ENCODE measurements around the gene MISP. TPM values are rescaled to one million over a fixed set of nuclear protein-coding genes. Genes with fewer than 3 reads are reported as not detected.

MISP gene
- total and polyA plus RNA-seq, 2 experiments from 2014 or later, result 43.7 to 50.9 TPM

- Histone ChIP-seq H3K4me3 (no peak overlapping the region), H2AFZ (no peak overlapping the region), H3K4me1 (ENCODE audit: insufficient read depth) (peaks cover 16% of the 10 kb centered on the region), H3K9me3 (ENCODE audit: low read depth) (no peaks in the 10 kb centered on the region), H3K36me3 (replicated peaks; ENCODE audit: insufficient read depth, low read depth) (no peaks in the 10 kb centered on the region), H3K79me2 (peaks cover 1% of the 10 kb centered on the region), H3K27me3 (no peaks in the 10 kb centered on the region), H3K27ac (no peak overlapping the region), H3K4me2 (no peak overlapping the region), H4K20me1 (ENCODE audit: insufficient read depth, poor library complexity, severe bottlenecking) (no peaks in the 10 kb centered on the region), H3K9me2 (replicated peaks; ENCODE audit: insufficient read depth) (no peaks in the 10 kb centered on the region)
- TF ChIP-seq EZH2 (IDR thresholded peaks at IDR 0.05; ENCODE audit: borderline replicate concordance) (no peak), CTCF (IDR thresholded peaks at IDR 0.05; ENCODE audit: poor library complexity) (no peak), EZH2phosphoT487 (IDR thresholded peaks at IDR 0.05; ENCODE audit: low read depth, severe bottlenecking, unreplicated experiment) (no peak)
- DNase-seq (ENCODE audit: low spot score), result no peak
- WGBS (ENCODE audit: low lambda C conversion rate, missing lambda C conversion rate), result 93% methylated on average over 25 of the region's 26 CpGs
These were observed 40.2 kb downstream of the MISP start for GRCh38 chr19:791007-791566.

DNA sequence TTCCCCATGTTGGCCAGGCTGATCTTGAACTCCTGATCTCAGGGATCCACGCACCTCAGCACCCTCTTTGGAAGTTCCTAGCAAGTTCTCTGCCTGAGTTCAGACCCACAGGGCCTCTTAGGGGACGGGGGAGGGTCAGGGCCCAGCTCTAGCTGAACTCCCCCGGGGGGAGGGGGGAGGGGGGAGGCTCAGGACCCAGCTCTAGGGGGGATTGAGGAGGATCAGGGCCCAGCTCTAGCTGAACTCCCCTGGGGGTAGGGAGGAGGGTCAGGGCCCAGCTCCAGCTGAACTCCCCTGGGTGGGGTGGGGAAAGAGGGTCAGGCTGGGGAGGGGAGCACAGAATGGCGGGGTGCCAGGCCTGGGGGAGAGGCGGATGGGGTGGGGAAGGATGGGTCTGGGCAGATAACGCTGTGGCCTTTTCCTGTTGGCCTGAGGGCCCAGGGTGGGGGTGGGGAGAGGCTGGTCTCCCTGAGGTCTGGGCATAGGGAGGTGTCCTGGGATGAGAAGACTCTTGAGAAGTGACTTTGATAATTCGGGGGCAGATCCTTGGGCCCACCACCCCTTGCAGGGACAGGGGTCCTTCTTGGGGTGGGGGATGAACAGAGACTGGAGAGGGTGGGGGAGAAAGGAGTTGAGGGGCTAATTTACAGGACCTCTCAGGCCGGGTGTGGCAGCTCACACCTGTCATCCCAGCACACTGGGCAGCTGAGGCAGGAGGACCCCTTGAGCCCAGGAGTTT, 40.8 kb downstream of the MISP start:
- TF ChIP-seq EZH2 (IDR thresholded peaks at IDR 0.05; ENCODE audit: borderline replicate concordance) (no peak), CTCF (IDR thresholded peaks at IDR 0.05; ENCODE audit: poor library complexity) (no peak), EZH2phosphoT487 (IDR thresholded peaks at IDR 0.05; ENCODE audit: low read depth, severe bottlenecking, unreplicated experiment) (no peak)

GRCh38 chr19:792306-792885, 41.5 kb downstream of the MISP start:
- no peaks in the 10 kb centered on the region for H3K36me3 ChIP-seq (replicated peaks; ENCODE audit: insufficient read depth, low read depth)
- TF ChIP-seq EZH2 (IDR thresholded peaks at IDR 0.05; ENCODE audit: borderline replicate concordance), result no peak
- no peak for TF ChIP-seq EZH2phosphoT487 (IDR thresholded peaks at IDR 0.05; ENCODE audit: low read depth, severe bottlenecking, unreplicated experiment)
- H3K4me2 ChIP-seq, result no peak overlapping the region
- H2AFZ ChIP-seq, result no peak overlapping the region
- no peaks in the 10 kb centered on the region for H4K20me1 ChIP-seq (ENCODE audit: insufficient read depth, poor library complexity, severe bottlenecking)
- no peak for DNase-seq (ENCODE audit: low spot score)
- WGBS (ENCODE audit: low lambda C conversion rate, missing lambda C conversion rate), result 73% methylated on average over 16 of the region's 16 CpGs
- no peak overlapping the region for H3K27ac ChIP-seq
- peaks cover 16% of the 10 kb centered on the region for H3K4me1 ChIP-seq (ENCODE audit: insufficient read depth)
- H3K9me2 ChIP-seq (replicated peaks; ENCODE audit: insufficient read depth), result no peaks in the 10 kb centered on the region
- H3K79me2 ChIP-seq, result peaks cover 3% of the 10 kb centered on the region
- no peaks in the 10 kb centered on the region for H3K27me3 ChIP-seq
- H3K9me3 ChIP-seq (ENCODE audit: low read depth), result no peaks in the 10 kb centered on the region
- no peak overlapping the region for H3K4me3 ChIP-seq

More for the DNA sequence above, 40.8 kb downstream of the MISP start:
- Histone ChIP-seq H3K79me2 (peaks cover 3% of the 10 kb centered on the region), H3K4me1 (ENCODE audit: insufficient read depth) (peaks cover 16% of the 10 kb centered on the region), H3K27me3 (no peaks in the 10 kb centered on the region), H3K36me3 (replicated peaks; ENCODE audit: insufficient read depth, low read depth) (no peaks in the 10 kb centered on the region), H3K9me3 (ENCODE audit: low read depth) (no peaks in the 10 kb centered on the region), H3K9me2 (replicated peaks; ENCODE audit: insufficient read depth) (no peaks in the 10 kb centered on the region), H3K4me3 (no peak overlapping the region), H4K20me1 (ENCODE audit: insufficient read depth, poor library complexity, severe bottlenecking) (no peaks in the 10 kb centered on the region), H3K4me2 (no peak overlapping the region), H3K27ac (no peak overlapping the region), H2AFZ (no peak overlapping the region)
- no peak for DNase-seq (ENCODE audit: low spot score)
- WGBS (ENCODE audit: low lambda C conversion rate, missing lambda C conversion rate), result 83% methylated on average over 6 of the region's 8 CpGs

GRCh38 chr19:793806-794205, 42.9 kb downstream of the MISP start:
- H3K4me3 ChIP-seq, result no peak overlapping the region
- peaks cover 11% of the 10 kb centered on the region for H3K4me1 ChIP-seq (ENCODE audit: insufficient read depth)
- no peaks in the 10 kb centered on the region for H3K27me3 ChIP-seq
- H3K27ac ChIP-seq, result no peak overlapping the region
- no peak for TF ChIP-seq EZH2phosphoT487 (IDR thresholded peaks at IDR 0.05; ENCODE audit: low read depth, severe bottlenecking, unreplicated experiment)
- TF ChIP-seq CTCF (IDR thresholded peaks at IDR 0.05; ENCODE audit: poor library complexity), result no peak
- no peak for TF ChIP-seq EZH2 (IDR thresholded peaks at IDR 0.05; ENCODE audit: borderline replicate concordance)
- 92% methylated on average over 12 of the region's 12 CpGs for WGBS (ENCODE audit: low lambda C conversion rate, missing lambda C conversion rate)
- H3K79me2 ChIP-seq, result peaks cover 13% of the 10 kb centered on the region
- no peaks in the 10 kb centered on the region for H3K9me3 ChIP-seq (ENCODE audit: low read depth)
- H3K4me2 ChIP-seq, result no peak overlapping the region
- no peak overlapping the region for H2AFZ ChIP-seq
- H4K20me1 ChIP-seq (ENCODE audit: insufficient read depth, poor library complexity, severe bottlenecking), result peaks cover 10% of the 10 kb centered on the region
- no peaks in the 10 kb centered on the region for H3K36me3 ChIP-seq (replicated peaks; ENCODE audit: insufficient read depth, low read depth)
- no peaks in the 10 kb centered on the region for H3K9me2 ChIP-seq (replicated peaks; ENCODE audit: insufficient read depth)
- no peak for DNase-seq (ENCODE audit: low spot score)

All from hepatocyte (in vitro differentiated cells).